ENCODE measurements around the gene EGLN3. TPM values are rescaled to one million over a fixed set of nuclear protein-coding genes. Genes with fewer than 3 reads are reported as not detected.

EGLN3 gene
- total and polyA plus RNA-seq, 2 donors from 2014 or later = 19.6 to 22.5 TPM

- intact Hi-C loops (cut with DNase I) = no loop called here
- Histone ChIP-seq H3K9me3 (ENCODE audit: control insufficient read depth in 2 of 3, insufficient read depth in 1 of 3, low read length in 3 of 3) (no peaks in the 10 kb centered on the region), H3K4me3 (ENCODE audit: low read length in 3 of 3) (no peak overlapping the region), H3K4me1 (ENCODE audit: control insufficient read depth in 2 of 3, insufficient read depth in 2 of 3, low read depth in 1 of 3, low read length in 3 of 3) (peaks cover 4 to 10% (median 5%) of the 10 kb centered on the region in 3 donors), H3K36me3 (ENCODE audit: control insufficient read depth in 2 of 3, insufficient read depth in 3 of 3, low read length in 3 of 3) (no peaks in the 10 kb centered on the region), H3K27ac (ENCODE audit: low read depth in 2 of 2, low read length in 2 of 2) (no peak overlapping the region), H3K27me3 (ENCODE audit: control insufficient read depth, insufficient read depth, low read length) (no peaks in the 10 kb centered on the region), H3K9ac (ENCODE audit: low read length in 3 of 3) (no peak overlapping the region)
- DNase-seq (peak in 2 of 5 donors; percentile 40 to 50), FAIRE-seq (no peak)
- no peak for TF ChIP-seq CTCF (IDR thresholded peaks at IDR 0.05; ENCODE audit: borderline replicate concordance, extremely low read depth, insufficient read depth)
Measured at GRCh38 chr14:33933386-33933933, 17.4 kb downstream of the EGLN3 start.

GRCh38 chr14:33932576-33933345, 18.1 kb downstream of the EGLN3 start:
- no peak overlapping the region for H3K4me3 ChIP-seq (ENCODE audit: low read length in 3 of 3)
- H3K27ac ChIP-seq (ENCODE audit: low read depth in 2 of 2, low read length in 2 of 2) = no peak overlapping the region
- intact Hi-C loops (cut with DNase I) = no loop called here
- no peaks in the 10 kb centered on the region for H3K9me3 ChIP-seq (ENCODE audit: control insufficient read depth in 2 of 3, insufficient read depth in 1 of 3, low read length in 3 of 3)
- FAIRE-seq (no peak), DNase-seq (peak in 3 of 5 donors; percentile 59 to 89 (median 84))
- no peak overlapping the region for H3K9ac ChIP-seq (ENCODE audit: low read length in 3 of 3)
- H3K36me3 ChIP-seq (ENCODE audit: control insufficient read depth in 2 of 3, insufficient read depth in 3 of 3, low read length in 3 of 3) = no peaks in the 10 kb centered on the region
- TF ChIP-seq CTCF (IDR thresholded peaks at IDR 0.05; ENCODE audit: borderline replicate concordance, extremely low read depth, insufficient read depth) = no peak
- no peaks in the 10 kb centered on the region for H3K27me3 ChIP-seq (ENCODE audit: control insufficient read depth, insufficient read depth, low read length)
- H3K4me1 ChIP-seq (ENCODE audit: control insufficient read depth in 2 of 3, insufficient read depth in 2 of 3, low read depth in 1 of 3, low read length in 3 of 3) = peaks cover 4 to 5% (median 4%) of the 10 kb centered on the region in 3 donors

GRCh38 chr14:33932033-33932432, 18.8 kb downstream of the EGLN3 start:
- Histone ChIP-seq H3K27ac (ENCODE audit: low read depth in 2 of 2, low read length in 2 of 2) (no peak overlapping the region), H3K27me3 (ENCODE audit: control insufficient read depth, insufficient read depth, low read length) (no peaks in the 10 kb centered on the region), H3K9ac (ENCODE audit: low read length in 3 of 3) (no peak overlapping the region), H3K9me3 (ENCODE audit: control insufficient read depth in 2 of 3, insufficient read depth in 1 of 3, low read length in 3 of 3) (no peaks in the 10 kb centered on the region), H3K4me3 (ENCODE audit: low read length in 3 of 3) (no peak overlapping the region), H3K4me1 (ENCODE audit: control insufficient read depth in 2 of 3, insufficient read depth in 2 of 3, low read depth in 1 of 3, low read length in 3 of 3) (peaks cover 3 to 5% (median 4%) of the 10 kb centered on the region in 3 donors), H3K36me3 (ENCODE audit: control insufficient read depth in 2 of 3, insufficient read depth in 3 of 3, low read length in 3 of 3) (no peaks in the 10 kb centered on the region)
- intact Hi-C loops (cut with DNase I) = no loop called here
- DNase-seq (no peak), FAIRE-seq (no peak)
- TF ChIP-seq CTCF (IDR thresholded peaks at IDR 0.05; ENCODE audit: borderline replicate concordance, extremely low read depth, insufficient read depth) = no peak
